Mesenteric fat pad (tissue), 1 donor: ENCODE results near the gene GRB10. TPM values are rescaled to one million over a fixed set of nuclear protein-coding genes. Genes with fewer than 3 reads are reported as not detected.

Experiments used
- DNase-seq: peaks from one replicate; pipeline ENCODE4 v3.0.0-alpha.2; 2020; ENCODE audit warnings: low spot score
- total RNA-seq: library from RNA; stranded (reverse); fragmentation: NEBNext Ultra II Directional; extraction: Animal tissue kit (Norgen Biotek cat#: 25700); gene quantifications from one replicate; pipeline ENCODE4 v1.2.1, GENCODE V29; 2021
- donor health status: DM: yes; HTN: yes; CAD: no.

GRB10 gene
- total RNA-seq, 1 donor from 2014 or later = 95.7 TPM

DNA sequence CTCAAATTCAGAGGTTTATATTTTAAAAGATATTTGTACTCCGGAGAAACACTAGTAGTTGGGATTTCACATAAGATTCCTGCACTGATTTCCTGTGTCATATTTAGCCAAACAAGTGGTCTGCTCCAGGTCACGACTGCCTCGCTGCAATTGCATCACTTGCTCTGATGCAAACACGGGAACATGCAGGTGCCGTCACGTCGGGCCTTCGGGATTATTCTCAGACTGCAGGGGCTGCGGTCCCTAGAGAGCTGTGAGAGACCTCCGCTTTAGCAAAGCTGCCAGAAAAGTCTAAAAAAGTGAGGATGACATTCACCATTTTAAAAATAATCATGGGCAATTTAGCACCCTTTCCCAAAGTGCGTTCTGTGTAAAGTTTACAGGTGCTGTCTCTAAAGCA, 124.0 kb downstream of the GRB10 start:
- DNase-seq = no peak

DNA sequence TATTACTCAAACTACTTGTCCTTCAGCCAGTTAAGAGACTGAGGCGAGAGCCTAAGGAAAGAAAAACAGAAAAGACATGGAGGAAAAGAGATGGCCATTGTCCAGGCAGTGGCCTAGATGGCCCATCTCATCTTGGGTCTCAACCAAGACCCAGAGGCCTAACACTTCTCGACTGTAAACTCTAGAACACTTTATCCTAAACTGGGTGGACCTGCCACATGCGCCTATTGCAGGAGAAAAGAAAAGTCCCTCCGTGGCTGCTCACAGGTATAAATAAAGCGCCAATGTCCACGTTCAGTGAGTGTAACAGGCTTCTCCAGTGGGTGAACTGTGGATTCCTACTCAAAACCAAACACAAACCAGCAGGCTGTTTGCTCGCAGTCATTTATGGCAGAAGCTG, 124.8 kb downstream of the GRB10 start:
- no peak for DNase-seq

DNA sequence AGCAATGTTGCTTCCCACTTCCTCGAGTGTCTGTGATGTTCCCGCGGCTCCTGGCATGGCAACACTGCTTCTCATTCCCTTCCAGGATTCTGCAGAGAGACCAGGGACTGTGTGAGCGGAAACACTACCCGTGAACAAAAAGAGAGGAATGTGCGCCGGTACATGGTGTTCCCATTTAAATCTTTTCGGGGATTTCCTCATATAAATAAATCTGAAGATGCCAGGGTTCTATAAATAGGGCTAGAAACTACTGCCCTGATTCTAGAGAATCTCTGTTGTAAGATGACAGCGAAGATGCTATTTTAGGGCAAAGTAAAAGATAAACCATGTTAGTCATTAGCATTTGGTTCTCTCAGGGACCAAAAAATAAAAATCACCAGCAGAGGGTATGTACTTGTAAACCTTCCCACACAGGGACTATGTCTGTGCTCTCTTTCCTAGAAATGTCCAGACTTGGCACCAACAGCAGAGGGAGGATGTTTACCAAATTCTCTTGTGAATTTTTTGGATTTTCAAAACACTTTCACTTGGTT, 125.3 kb downstream of the GRB10 start:
- DNase-seq = no peak

DNA sequence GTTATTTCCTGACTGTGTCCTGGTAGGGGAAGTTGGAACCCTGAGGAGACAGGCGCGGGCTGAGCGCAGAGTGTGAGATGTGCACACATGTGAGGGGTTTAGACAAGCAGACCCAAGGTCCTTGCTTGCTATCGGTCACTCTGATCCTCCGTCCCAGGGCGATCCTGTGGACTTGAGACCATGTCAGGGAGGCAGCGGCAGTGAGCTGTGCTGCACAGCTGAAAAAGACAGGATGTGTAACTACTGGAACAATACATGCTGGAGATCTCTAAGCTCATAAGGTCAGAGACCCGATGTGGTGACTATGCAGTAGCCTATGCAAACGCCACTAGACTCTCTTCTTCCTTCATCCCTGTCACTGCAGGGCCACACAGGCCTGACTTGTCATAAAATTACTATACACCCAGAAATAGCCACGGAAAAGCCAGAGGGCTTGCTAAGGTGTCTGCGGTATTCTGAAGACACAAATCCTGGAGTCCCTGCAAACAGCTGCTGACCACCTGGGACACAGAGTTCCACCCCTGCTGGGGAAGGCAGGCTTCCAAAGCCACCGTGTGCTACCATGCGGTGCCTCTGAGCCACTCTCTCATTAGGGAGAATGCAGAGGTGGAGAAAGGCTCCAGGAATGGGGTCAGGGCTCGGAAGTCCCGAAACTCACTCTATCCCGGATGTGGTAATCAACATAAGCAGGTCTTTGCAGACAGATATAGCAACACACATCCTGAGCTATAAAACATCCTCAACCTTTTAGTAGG, 126.4 kb downstream of the GRB10 start:
- DNase-seq = no peak

DNA sequence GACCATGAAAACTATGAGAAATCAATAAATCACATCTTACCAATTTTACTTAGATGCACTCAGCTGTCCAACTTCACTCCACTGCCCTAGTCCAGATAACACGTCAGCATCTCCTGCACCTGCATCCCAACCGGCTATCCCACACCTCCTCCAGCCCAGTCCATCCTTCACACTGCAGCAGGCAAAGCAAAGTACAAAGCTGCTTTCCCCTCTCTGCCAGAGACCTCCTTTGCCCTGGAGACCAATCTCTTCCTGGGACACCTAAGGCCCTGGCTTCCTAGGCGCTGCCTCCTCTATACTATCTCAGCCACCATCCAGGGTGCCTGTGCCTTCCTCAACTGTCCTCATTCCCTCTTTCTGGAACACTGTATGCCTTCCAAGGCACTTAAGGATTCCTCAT, 127.2 kb downstream of the GRB10 start:
- no peak for DNase-seq

DNA sequence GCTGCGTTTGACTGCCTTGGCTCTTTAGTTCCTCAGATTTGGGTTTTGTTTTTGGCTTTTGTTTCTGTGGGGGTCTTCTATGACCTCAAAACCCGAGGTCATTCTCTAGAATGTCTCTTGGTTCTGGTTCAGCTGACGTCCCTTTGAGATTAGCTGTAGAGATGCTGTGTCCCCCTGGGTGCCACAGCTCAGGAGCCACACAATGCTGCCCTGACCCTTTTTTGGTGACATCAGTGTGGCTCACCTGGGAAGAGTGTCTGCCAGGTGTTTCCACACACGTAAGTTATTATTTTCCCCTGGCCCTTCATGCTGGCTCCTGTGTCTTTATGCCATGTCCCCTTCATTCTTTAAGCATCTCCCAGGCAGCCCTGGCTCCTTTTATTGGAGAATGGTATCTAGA, 127.7 kb downstream of the GRB10 start:
- no peak for DNase-seq

DNA sequence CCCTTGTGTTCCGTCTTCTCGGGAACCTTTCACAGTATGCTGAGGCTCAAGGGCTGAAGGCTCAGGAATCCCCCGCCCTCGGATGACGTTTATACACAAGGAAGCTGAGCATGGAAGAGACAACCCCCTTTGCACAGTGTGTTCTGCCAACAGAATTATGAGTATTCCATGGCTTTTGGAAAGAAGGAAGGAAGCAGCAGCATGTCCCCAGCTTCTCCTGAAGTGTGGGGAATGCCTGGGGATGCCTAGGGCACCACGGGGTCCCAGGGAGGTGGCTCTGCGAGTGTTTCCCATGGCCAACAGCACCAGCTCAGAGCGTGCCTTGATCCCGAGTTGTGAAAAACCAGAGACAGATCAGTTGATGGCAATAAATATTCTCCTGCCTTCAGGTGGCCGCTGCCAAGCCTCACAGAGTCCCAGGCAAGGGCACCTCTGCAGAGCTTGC, 128.7 kb downstream of the GRB10 start:
- no peak for DNase-seq

DNA sequence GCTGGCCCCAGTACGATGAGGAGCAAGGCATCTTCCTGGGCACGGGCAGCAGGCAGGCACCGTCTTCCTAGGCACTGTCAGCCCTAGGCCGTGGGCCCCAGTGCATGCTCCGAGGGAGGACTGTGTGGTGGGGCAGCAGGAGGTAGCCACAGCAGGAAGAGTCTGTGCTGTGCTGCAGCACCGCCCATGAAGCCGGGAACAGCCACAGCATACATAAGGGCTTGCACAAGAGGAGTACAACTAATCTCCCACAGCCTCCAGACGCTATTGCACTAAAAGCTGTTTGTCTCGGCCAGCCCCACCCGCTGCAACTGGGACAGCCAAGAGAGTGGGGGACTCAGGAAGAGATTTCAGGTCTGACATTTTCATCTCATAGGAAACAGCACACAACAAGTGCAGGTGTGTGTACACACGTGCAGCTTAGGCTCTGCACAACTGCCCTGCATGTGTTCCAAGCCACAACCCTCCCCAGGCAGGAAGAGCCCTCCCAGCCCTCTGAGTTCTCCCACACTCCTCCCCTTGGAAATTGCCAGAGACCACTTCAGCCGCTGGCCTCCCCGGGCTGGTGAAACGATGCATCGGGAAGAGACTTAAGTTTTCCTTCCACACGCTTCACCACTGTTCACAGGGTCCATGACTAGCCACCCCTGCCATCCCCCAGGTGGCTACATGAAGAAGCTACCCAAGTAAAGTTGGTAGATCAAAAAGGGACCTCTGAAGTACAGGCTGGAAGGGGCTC, 129.4 kb downstream of the GRB10 start:
- no peak for DNase-seq

DNA sequence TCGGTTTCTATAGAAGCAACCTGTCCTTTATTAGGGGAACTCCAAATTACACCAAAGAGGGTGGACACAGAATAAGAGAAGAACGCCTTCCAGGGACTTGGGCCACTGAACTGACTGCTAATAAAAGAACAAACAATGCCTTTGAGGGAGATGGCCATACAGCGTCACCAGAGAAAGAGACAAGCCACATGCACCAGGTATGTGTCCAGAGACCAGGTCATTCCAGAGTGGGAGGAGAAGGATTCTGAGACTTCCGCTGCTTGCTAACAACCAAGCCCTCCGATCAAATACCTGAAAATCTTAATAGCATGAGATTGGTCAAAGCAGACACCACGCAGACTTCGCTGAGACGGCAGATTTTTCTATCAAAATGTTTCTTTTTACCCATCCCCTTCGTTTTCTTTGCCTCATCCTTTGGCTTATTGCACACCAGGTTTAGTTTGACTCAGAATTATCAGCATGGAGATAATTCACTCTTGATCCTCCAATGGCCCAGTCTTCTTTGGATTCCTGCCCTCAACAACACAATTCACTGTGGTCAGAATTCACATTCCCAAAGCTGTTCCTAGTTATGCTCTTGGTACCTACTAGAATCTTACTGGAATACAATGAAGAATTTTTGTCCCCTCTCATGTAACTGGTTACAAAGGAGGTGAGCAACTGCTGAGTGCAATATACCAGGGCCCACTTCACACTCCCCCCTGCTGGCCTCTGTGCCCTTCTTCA, 130.1 kb downstream of the GRB10 start:
- no peak for DNase-seq

DNA sequence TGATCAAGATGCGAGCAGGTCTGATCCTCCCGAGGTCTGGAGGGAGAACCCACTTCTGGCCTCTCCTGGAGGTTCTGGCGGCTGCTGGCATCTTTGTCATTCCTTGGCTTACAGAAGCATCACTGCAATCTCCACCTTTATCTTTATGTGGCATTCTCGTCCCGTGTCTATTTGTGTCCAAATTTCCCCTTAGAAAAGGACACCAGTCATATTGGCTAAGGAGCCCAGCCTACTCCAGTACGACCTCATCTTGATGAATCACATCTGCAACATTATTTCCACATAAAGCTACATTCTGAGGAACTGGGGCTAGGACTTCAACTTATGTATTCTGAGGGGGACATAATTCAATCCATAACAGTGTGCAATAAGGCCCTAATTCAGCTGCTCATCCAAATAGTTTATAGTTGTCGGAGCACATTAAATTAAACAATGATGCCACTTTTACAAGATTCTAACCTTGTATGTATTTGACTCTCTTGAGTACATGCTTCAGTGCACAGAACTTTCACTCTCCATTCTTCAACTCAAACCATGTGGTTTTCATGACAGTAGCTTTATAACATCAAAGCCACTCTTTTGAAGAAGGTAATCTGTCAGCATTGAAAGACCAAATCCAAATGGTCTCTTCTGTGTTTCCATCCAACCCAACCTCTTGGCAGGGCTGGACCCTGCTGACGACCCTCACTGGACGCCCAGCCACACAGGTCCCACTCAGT, 131.3 kb downstream of the GRB10 start:
- no peak for DNase-seq

DNA sequence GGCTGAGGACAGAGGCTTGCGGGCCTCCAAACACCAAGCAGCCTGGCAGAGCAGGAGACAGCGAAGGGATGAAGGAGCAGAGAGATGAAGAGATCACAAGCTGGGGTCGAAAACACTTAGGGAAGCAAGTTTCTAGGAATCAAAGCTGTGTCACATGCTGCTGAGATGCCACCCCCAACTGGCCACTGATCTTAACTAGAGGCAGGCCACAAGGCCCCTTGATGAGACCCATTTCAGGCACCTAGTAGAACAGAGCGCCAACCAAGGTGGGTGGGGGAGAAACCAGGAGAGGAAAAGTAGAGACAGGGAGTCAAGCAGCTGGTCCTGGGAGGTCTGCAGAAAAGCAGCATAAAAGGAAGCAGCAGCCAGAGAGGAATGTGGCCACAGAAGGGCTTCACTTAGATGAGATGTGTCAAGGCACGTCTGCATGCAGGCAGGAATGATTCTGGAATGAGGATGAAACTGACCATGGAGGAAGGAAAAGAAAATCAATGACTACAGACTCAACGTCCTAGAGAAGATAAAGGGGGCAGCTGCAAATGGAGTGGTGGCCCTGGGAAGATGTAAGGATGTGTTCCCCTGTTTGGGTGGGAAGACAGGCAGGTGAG, 132.5 kb downstream of the GRB10 start:
- no peak for DNase-seq

DNA sequence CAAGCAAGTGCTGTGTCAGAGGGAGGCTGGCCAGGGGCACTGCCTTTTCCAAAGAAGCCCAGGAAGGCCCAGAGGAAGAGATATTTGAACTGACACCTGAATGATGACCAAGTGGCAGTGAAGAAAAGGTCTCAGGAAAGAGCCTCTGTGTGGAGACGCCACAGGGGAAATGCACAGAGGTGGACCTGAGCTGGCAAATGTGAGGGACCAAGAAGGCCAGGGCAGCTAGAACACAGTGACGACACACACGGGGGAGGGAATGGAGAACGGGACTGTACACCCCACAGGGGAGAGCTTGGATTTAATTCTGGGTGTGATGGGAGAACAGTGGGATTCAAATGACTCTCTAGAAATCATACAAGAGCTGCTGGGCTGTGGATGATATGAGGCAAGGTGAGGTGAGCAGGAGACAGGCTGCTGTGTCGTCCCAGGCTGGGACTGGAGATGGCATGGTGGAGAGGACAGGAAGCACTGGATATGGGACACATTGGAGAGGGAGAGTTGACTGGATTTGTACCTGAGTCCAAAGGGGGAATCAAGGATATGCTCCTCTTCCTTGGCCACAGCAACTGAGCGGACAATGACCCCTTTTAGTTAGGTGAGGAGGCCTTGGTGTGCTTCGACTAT, 133.3 kb downstream of the GRB10 start:
- DNase-seq = no peak

DNA sequence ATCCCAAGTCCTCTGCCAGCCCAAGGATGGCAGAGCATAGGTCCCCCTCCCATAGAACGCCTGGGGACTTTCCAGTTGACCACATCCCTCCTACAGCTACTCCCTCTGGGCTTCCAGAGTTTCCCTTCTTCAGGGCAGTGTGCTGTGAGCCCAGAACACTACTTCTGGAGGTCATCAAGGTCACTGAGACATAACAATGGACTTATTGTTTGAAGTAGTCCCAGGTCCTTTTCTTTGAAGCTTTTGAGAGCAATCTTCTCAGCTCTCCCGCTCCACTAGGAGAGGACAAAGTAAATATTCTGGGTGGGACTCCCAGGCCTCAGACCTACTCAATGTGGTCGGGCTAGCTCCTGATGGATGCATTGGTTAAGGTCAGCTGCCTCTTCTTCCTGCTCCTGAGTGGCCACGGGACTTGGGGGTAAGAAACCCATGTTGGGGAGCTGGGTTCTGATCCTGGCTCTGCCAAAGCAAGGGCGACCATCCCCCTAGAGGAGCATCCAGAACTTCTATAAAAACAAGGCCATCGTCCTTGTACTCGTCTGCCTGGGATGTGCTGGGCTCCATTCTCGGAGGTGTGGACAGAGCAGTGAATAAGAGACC, 134.0 kb downstream of the GRB10 start:
- no peak for DNase-seq

DNA sequence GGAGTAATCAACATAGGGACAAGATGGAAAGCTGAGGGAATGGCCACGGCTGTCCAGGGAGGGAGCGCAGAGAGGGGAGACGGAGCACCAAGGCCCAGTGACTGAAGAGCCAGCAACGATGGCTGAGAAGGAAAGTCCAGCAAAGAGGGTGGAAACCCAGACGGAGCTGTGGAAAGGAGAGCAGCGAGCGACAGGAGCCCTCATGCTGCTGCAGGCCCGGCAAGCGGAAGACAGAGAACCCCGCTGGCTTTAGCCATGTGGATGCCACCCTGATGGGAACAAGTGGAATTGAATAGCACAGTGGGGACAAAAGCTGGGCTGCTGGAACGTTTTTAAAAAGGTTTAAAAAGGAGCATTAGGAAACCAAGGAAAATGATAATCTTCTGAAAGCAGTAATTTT, 134.6 kb downstream of the GRB10 start:
- no peak for DNase-seq

DNA sequence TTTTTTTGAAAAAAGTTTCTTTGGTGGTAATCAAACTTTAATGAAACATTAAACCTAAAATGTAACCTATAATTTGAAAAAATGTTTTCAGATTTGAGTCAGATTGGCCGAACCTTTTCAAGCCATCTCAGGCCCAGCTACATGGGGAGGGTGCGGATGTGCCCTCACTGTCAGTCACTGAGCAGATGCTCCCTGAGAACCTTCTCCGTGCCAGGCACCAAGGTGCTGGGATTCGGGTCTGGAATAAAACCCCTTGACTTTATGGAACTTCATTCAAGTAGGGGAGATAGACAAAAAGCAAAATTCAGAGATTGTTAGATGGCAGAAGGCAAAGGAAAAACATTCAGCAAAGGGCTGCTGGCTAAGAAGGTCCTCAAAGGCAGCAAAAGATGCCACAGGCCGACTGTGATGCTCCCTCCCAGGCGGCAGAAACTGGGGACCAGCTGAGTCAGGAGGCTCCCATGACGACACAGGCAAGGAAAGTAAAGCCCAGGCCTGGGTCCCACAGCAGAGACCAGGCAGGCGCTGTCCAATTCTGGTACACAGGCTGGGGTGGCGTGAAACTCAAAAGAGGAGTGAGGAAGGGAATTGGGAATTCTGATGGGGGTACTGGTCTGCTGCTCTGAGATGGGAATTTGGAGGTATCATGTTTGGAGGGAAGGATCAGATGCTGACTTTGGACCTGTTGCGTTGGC, 135.3 kb downstream of the GRB10 start:
- no peak for DNase-seq

DNA sequence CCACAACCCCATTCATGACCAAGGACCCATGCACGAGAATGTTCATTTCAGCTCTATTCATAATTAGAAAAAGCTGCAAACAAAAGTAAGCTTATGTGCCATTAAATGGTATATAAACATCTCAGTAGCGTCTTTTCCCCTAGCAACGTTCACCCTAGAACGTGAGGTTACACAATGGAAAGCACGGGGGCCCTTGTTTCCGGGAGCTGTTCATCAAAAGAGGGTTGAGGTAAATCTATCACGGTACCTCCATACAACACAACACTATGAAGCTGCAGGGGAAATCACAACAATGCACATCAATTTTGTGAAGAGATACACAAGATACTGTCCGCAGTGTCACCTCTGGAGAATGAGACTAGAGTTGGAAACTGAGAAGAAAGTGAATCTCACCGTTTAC, 136.6 kb downstream of the GRB10 start:
- DNase-seq = no peak

DNA sequence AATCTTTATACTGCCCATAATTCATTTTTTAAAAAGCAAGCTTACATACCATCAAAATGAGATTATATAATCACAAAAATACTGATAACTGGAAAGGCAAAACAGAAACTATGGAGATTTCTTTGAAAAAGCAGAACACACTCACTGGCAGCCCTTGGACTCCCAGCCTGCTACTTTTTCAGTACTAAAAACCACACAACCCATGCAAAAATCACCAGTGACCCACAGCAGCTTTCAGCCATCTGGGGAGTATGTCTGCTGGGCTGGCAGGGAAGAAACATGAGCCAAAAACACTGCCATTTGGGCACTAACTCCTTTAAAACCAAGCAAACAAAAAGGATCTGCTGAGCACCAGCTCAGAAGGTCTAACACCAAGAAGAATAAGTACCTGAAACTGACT, 137.5 kb downstream of the GRB10 start:
- no peak for DNase-seq

DNA sequence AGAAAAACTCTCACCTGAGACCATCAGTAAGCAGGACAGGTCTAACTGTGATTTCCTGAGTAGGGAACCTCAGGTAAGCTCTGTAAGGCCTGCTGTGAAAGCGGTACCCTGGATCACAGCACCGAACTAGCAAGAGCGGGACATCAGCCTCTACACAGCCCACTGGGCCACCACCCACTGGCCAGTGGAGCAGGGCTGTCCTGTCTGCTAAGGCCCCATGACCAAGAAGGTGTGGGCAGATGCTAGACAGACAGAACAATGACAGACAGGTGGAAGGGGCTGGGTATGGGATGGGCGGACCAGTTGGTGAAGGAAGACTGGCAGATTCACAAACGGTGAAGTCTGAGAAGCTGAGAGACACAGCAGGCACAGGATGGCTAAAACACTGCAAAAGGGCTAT, 138.1 kb downstream of the GRB10 start:
- DNase-seq = no peak

DNA sequence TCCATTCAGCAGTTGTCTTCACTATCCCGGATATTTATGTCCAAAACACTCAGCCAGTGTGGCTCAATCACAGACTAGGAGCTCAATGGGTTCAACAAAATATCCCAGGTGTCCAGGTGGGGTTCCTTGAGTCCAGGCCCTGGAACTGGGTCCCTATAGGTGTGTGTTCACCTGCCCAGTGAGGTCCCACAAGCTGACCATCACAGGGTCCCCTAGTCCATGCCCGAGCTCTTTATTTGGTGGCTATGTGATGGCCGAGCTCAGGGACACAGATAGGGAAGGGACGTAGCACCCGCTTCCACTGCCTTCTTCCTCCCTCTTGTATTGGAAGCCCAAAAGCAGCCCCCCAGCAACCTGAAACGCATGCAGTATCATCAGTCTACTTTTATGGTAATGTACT, 138.6 kb downstream of the GRB10 start:
- DNase-seq = no peak
